ENCODE measurements around the gene SLC16A6. TPM values are rescaled to one million over a fixed set of nuclear protein-coding genes. Genes with fewer than 3 reads are reported as not detected.
"Not testable (repeated sequence)": the region's sequence is repeated elsewhere in the genome, so short reads cannot be mapped to it uniquely, and the experiment has no call there.

The SLC16A6 gene, protein sequence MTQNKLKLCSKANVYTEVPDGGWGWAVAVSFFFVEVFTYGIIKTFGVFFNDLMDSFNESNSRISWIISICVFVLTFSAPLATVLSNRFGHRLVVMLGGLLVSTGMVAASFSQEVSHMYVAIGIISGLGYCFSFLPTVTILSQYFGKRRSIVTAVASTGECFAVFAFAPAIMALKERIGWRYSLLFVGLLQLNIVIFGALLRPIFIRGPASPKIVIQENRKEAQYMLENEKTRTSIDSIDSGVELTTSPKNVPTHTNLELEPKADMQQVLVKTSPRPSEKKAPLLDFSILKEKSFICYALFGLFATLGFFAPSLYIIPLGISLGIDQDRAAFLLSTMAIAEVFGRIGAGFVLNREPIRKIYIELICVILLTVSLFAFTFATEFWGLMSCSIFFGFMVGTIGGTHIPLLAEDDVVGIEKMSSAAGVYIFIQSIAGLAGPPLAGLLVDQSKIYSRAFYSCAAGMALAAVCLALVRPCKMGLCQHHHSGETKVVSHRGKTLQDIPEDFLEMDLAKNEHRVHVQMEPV
- 1 to 10 TPM in 1 of 4 donors, under 1 TPM in 3; 0.13 to 1.8 (median 0.46) TPM for total RNA-seq

DNA sequence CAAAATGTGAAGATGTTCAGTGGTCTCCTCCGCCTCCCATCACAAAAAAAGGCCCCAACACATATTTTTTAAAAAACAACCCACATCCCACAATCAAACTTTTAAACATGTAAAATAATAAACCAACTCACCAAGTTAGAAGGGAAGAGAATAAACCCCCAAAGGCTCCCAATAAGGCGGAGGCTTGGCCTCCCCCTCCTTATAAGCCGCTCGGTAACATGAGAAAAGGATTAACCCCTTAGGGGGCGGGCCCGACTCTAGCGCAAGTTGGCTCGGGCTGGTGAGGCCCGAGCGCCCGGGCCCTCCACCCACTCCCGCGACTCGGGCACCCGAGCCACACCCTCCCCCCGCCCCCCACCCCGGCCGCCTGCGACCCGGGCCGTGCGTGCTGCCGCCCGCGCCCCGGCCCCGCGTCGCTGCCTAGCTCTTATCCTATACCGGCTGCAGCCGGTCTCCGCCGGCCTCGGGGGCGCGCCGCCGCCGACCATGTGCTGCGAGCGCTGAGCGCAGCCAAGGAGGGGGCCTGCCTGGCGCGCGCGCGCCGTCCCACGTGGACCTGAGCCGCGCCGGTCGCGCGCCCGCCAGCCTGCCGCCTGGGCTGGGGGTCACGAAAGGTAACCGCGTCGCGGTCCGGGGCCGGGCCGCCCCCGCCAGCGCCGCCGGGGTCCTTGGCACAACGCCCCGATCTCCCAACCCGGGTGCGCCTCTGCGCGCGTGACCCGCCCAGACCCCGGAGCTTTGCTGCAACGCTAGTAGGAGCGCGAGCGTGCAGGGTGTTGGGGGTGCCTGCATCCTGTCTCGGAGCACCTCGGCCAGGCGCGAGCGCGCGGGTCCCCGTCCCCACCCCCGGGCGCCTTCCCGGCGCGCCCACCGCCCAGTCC is at the start of gene SLC16A6, which contains the start of gene ARSG:
Gene SLC16A6 (minus strand): TSS at position 173 of the 881 bp plus-strand sequence. CDS start 12,807 bp downstream, outside the sequence.
Gene ARSG (plus strand): TSS at position 541 of the 881 bp plus-strand sequence. CDS start 15,999 bp downstream, outside the sequence.
- Histone ChIP-seq H3K27ac (peak within 1 kb of the TSS; percentile 36 to 75 (median 59)), H3K4me3 (replicated peaks in 1 of 3) (peak within 1 kb of the TSS; percentile 34 to 81 (median 64)), H3K4me1 (peaks cover 3 to 8% of the 10 kb centered on the region in 2 donors), H3K36me3 (no peaks in the 10 kb centered on the region), H3K9me3 (no peaks in the 10 kb centered on the region), H3K27me3 (no peaks in the 10 kb centered on the region)
- intact Hi-C loops (cut with DNase I), result no loop called here
- peak; percentile 56 to 75 for DNase-seq
- WGBS, 2 donors, result 0 to 2% methylated on average over 11 to 23 of the region's 96 CpGs
- TF ChIP-seq, protein P1, sequence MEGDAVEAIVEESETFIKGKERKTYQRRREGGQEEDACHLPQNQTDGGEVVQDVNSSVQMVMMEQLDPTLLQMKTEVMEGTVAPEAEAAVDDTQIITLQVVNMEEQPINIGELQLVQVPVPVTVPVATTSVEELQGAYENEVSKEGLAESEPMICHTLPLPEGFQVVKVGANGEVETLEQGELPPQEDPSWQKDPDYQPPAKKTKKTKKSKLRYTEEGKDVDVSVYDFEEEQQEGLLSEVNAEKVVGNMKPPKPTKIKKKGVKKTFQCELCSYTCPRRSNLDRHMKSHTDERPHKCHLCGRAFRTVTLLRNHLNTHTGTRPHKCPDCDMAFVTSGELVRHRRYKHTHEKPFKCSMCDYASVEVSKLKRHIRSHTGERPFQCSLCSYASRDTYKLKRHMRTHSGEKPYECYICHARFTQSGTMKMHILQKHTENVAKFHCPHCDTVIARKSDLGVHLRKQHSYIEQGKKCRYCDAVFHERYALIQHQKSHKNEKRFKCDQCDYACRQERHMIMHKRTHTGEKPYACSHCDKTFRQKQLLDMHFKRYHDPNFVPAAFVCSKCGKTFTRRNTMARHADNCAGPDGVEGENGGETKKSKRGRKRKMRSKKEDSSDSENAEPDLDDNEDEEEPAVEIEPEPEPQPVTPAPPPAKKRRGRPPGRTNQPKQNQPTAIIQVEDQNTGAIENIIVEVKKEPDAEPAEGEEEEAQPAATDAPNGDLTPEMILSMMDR (IDR thresholded peaks at IDR 0.05), result no peak
- no peak for TF ChIP-seq POLR2A (IDR thresholded peaks at IDR 0.05)

GRCh38 chr17:68334393-68334792 is 43.5 kb upstream of the SLC16A6 start:
- intact Hi-C loops (cut with DNase I), result no loop called here
- Histone ChIP-seq H3K9me3 (no peaks in the 10 kb centered on the region), H3K4me1 (no peaks in the 10 kb centered on the region), H3K27ac (no peak overlapping the region), H3K4me3 (replicated peaks in 1 of 3) (no peak overlapping the region), H3K27me3 (no peaks in the 10 kb centered on the region), H3K36me3 (no peaks in the 10 kb centered on the region)
- 94 to 98% methylated on average over 9 of the region's 9 CpGs for WGBS, 2 donors
- DNase-seq, result no peak
- TF ChIP-seq, protein P1 (IDR thresholded peaks at IDR 0.05), result no peak
- no peak for TF ChIP-seq POLR2A (IDR thresholded peaks at IDR 0.05)

- intact Hi-C loops (cut with DNase I); H3K36me3 ChIP-seq; H3K4me3 ChIP-seq (replicated peaks in 1 of 3); H3K9me3 ChIP-seq; DNase-seq; H3K27me3 ChIP-seq; H3K27ac ChIP-seq; H3K4me1 ChIP-seq: not testable (repeated sequence)
- WGBS, 2 donors, result 96% methylated on average over 12 of the region's 12 CpGs
Observed at GRCh38 chr17:68331932-68332331, 41.0 kb upstream of the SLC16A6 start.

DNA sequence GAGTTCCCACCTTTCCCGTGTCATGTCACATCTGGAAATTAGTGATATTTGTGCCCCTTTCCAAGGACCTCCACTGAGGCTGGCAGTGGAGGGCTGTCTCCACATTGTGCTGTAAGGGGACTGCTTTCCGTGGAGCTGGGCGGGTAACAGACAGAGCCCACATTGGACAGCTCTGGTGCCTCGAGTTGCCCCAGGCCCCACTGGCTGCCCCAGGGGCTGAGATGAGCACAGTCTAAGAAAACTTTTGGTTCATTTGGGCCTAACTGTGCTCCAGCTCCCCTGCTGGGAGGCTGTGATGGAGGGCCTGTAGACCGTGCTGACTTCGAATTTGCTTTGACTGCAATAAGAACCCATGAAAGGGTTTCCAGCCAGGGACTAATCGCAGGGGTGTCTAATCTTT is 38.4 kb upstream of the SLC16A6 start:
- DNase-seq, result no peak
- WGBS, 2 donors, result 92 to 93% methylated on average over 4 to 6 of the region's 7 CpGs

GRCh38 chr17:68328676-68329075 is 37.7 kb upstream of the SLC16A6 start:
- Histone ChIP-seq H3K27ac (no peak overlapping the region), H3K27me3 (no peaks in the 10 kb centered on the region), H3K4me3 (replicated peaks in 1 of 3) (no peak overlapping the region), H3K9me3 (no peaks in the 10 kb centered on the region), H3K36me3 (no peaks in the 10 kb centered on the region), H3K4me1 (no peaks in the 10 kb centered on the region)
- intact Hi-C loops (cut with DNase I), result no loop called here
- DNase-seq, result no peak
- 55 to 70% methylated on average over 4 of the region's 4 CpGs for WGBS, 2 donors
- TF ChIP-seq POLR2A (IDR thresholded peaks at IDR 0.05), result no peak
- TF ChIP-seq, protein P1 (IDR thresholded peaks at IDR 0.05), result no peak

More for the DNA sequence above, 38.4 kb upstream of the SLC16A6 start:
- no peaks in the 10 kb centered on the region for H3K9me3 ChIP-seq
- H3K27me3 ChIP-seq, result no peaks in the 10 kb centered on the region
- intact Hi-C loops (cut with DNase I), result no loop called here
- H3K27ac ChIP-seq, result no peak overlapping the region
- H3K4me3 ChIP-seq (replicated peaks in 1 of 3), result no peak overlapping the region
- TF ChIP-seq, protein P1 (IDR thresholded peaks at IDR 0.05), result no peak
- no peak for TF ChIP-seq POLR2A (IDR thresholded peaks at IDR 0.05)
- H3K36me3 ChIP-seq, result no peaks in the 10 kb centered on the region
- no peaks in the 10 kb centered on the region for H3K4me1 ChIP-seq
